ENCODE measurements around the gene MTMR1.

MTMR1 gene

GRCh38 chrX:150736475-150736874 is 43.3 kb downstream of the MTMR1 start:
- ATAC-seq = no peak
- TF ChIP-seq ZFP30 (CRISPR knock-in tag; IDR thresholded peaks at IDR 0.05) = no peak
- TF ChIP-seq BACH2 (CRISPR knock-in tag; IDR thresholded peaks at IDR 0.05; ENCODE audit: borderline replicate concordance) = no peak
- TF ChIP-seq ARNTL (CRISPR knock-in tag; IDR thresholded peaks at IDR 0.05; ENCODE audit: borderline replicate concordance, low read depth) = no peak
- TF ChIP-seq CSDC2 (CRISPR knock-in tag; IDR thresholded peaks at IDR 0.05) = no peak
- no peak for TF ChIP-seq POU6F1 (CRISPR knock-in tag; IDR thresholded peaks at IDR 0.05; ENCODE audit: borderline replicate concordance, low read depth)
- TF ChIP-seq TCF4 (CRISPR knock-in tag; IDR thresholded peaks at IDR 0.05; ENCODE audit: borderline replicate concordance) = no peak
- no peak for TF ChIP-seq ZNF565 (CRISPR knock-in tag; conservative IDR thresholded peaks at IDR 0.05; ENCODE audit: low read depth)
- TF ChIP-seq TSHZ2 (CRISPR knock-in tag; IDR thresholded peaks at IDR 0.05) = no peak
- TF ChIP-seq ZNF70 (CRISPR knock-in tag; IDR thresholded peaks at IDR 0.05) = no peak
- TF ChIP-seq PPARA (CRISPR knock-in tag; IDR thresholded peaks at IDR 0.05; ENCODE audit: borderline replicate concordance) = no peak
- TF ChIP-seq PATZ1 (CRISPR knock-in tag; IDR thresholded peaks at IDR 0.05; ENCODE audit: borderline replicate concordance) = no peak
- no peak for TF ChIP-seq ZNF8 (CRISPR knock-in tag; IDR thresholded peaks at IDR 0.05)
- TF ChIP-seq ZFP3 (CRISPR knock-in tag; IDR thresholded peaks at IDR 0.05) = no peak
- no peak for TF ChIP-seq CREB5 (CRISPR knock-in tag; IDR thresholded peaks at IDR 0.05; ENCODE audit: low read depth)
- no peak for TF ChIP-seq ESRRG (CRISPR knock-in tag; IDR thresholded peaks at IDR 0.05)
- TF ChIP-seq OSR1 (CRISPR knock-in tag; IDR thresholded peaks at IDR 0.05) = no peak
- TF ChIP-seq RARB (CRISPR knock-in tag; IDR thresholded peaks at IDR 0.05) = no peak
- no peak for TF ChIP-seq SNAI2 (CRISPR knock-in tag; IDR thresholded peaks at IDR 0.05)
- TF ChIP-seq ZC3H10 (CRISPR knock-in tag; IDR thresholded peaks at IDR 0.05) = no peak

GRCh38 chrX:150752124-150752523 is 58.9 kb downstream of the MTMR1 start:
- TF ChIP-seq ZFP3 (CRISPR knock-in tag; IDR thresholded peaks at IDR 0.05) (no peak), ISL1 (CRISPR knock-in tag; IDR thresholded peaks at IDR 0.05) (no peak), TOX (CRISPR knock-in tag; IDR thresholded peaks at IDR 0.05; ENCODE audit: borderline replicate concordance) (no peak), GLIS3 (CRISPR knock-in tag; IDR thresholded peaks at IDR 0.05) (no peak)
- ATAC-seq = no peak

- TF ChIP-seq ZNF70 (CRISPR knock-in tag; IDR thresholded peaks at IDR 0.05) (no peak), POU6F1 (CRISPR knock-in tag; IDR thresholded peaks at IDR 0.05; ENCODE audit: borderline replicate concordance, low read depth) (no peak), RARB (CRISPR knock-in tag; IDR thresholded peaks at IDR 0.05) (no peak), PPARA (CRISPR knock-in tag; IDR thresholded peaks at IDR 0.05; ENCODE audit: borderline replicate concordance) (no peak), TSHZ2 (CRISPR knock-in tag; IDR thresholded peaks at IDR 0.05) (no peak), ZNF8 (CRISPR knock-in tag; IDR thresholded peaks at IDR 0.05) (no peak), CREB5 (CRISPR knock-in tag; IDR thresholded peaks at IDR 0.05; ENCODE audit: low read depth) (no peak), ARNTL (CRISPR knock-in tag; IDR thresholded peaks at IDR 0.05; ENCODE audit: borderline replicate concordance, low read depth) (no peak), BACH2 (CRISPR knock-in tag; IDR thresholded peaks at IDR 0.05; ENCODE audit: borderline replicate concordance) (no peak), SNAI2 (CRISPR knock-in tag; IDR thresholded peaks at IDR 0.05) (no peak)
- ATAC-seq = no peak
These were observed 60.2 kb downstream of the MTMR1 start for GRCh38 chrX:150753357-150753756.
